ENCODE results near the gene FYN. TPM values are rescaled to one million over a fixed set of nuclear protein-coding genes. Genes with fewer than 3 reads are reported as not detected.

The FYN gene
- total and polyA plus RNA-seq, 2 of the 13 experiments (the other 11 are each of a cell fraction or from before 2014, with no cell fraction given): 15.5 to 24.6 TPM

- in situ Hi-C loops (cut with HindIII; ENCODE audit: extremely low pct_ligation_motif_present, low pct_unique_long_range_greater_than_20kb) (no loop called here), intact Hi-C loops (cut with micrococcal nuclease; ENCODE audit: unreplicated experiment) (no loop called here)
- no peak overlapping the region for H3K4me2 ChIP-seq (ENCODE audit: low read depth, low read length)
- DNase-seq (ENCODE audit: low spot score) (no peak), ATAC-seq (no peak), FAIRE-seq (no peak)
- TF ChIP-seq MAFK (conservative IDR thresholded peaks at IDR 0.05 in 1 of 2, IDR thresholded peaks at IDR 0.05 in 1 of 2; ENCODE audit: low read length in 2 of 2): 0 out of 4 replicates have a peak, but pooled peaks of 1 of the 2 experiments have one; percentile 7
- no peak for TF ChIP-seq ZBTB7A (CRISPR knock-in tag; IDR thresholded peaks at IDR 0.05)
- CTCF ChIA-PET (ENCODE audit: low intra/inter-chr PET ratio, low total read pairs): no interaction called here
- no peaks in the 10 kb centered on the region for H4K20me1 ChIP-seq (ENCODE audit: insufficient read depth, low read length)
- POLR2A ChIA-PET: no interaction called here
- H2AFZ ChIP-seq (ENCODE audit: low read length): no peak overlapping the region
- no peaks in the 10 kb centered on the region for H3K79me2 ChIP-seq (ENCODE audit: insufficient read depth, low read length)
- H3K4me3 ChIP-seq (replicated peaks in 1 of 3; ENCODE audit: insufficient read depth in 1 of 3, low read depth in 2 of 3, low read length in 3 of 3): no peak overlapping the region
- 52% methylated on average over 5 of the region's 5 CpGs for WGBS (ENCODE audit: low lambda C conversion rate)
- peaks cover 56% of the 10 kb centered on the region for H3K4me1 ChIP-seq (ENCODE audit: insufficient read depth, low read length)
- no peaks in the 10 kb centered on the region for H3K9me3 ChIP-seq (ENCODE audit: low read length)
- H3K27ac ChIP-seq (ENCODE audit: extremely low read length, insufficient read depth, low read length): no peak overlapping the region
- no peak overlapping the region for H3K9ac ChIP-seq (ENCODE audit: insufficient read depth, low read depth, low read length)
- no peaks in the 10 kb centered on the region; a peak in 1 of 5 replicates for H3K27me3 ChIP-seq (ENCODE audit: control insufficient read depth in 1 of 2, insufficient read depth in 2 of 2, low read length in 2 of 2)
- no TSS peak for BruUV-seq (replicated peaks)
- H3K36me3 ChIP-seq (replicated peaks in 1 of 2; ENCODE audit: control insufficient read depth in 1 of 2, insufficient read depth in 2 of 2, low read length in 2 of 2): no peaks in the 10 kb centered on the region
Measured at GRCh38 chr6:111617149-111617548, 256.1 kb downstream of the FYN start.

- peak overlapping the region; percentile 3 for H2AFZ ChIP-seq (ENCODE audit: low read length)
- TF ChIP-seq CEBPB (IDR thresholded peaks at IDR 0.05; ENCODE audit: borderline replicate concordance, low read depth, low read length) (peak; percentile 80; the same call in 1 of the 2 replicates), USF2 (IDR thresholded peaks at IDR 0.05; ENCODE audit: low read depth, low read length) (no peak), USF2 (CRISPR knock-in tag; IDR thresholded peaks at IDR 0.05; ENCODE audit: borderline replicate concordance) (no peak), ZNF136 (CRISPR knock-in tag; IDR thresholded peaks at IDR 0.05; ENCODE audit: low read depth) (no peak), ARHGAP35 (CRISPR knock-in tag; IDR thresholded peaks at IDR 0.05; ENCODE audit: borderline replicate concordance) (no peak), ZBTB34 (CRISPR knock-in tag; IDR thresholded peaks at IDR 0.05) (no peak), STAT6 (CRISPR knock-in tag; IDR thresholded peaks at IDR 0.05; ENCODE audit: borderline replicate concordance) (no peak)
Measured at GRCh38 chr6:111615916-111616612, 257.2 kb downstream of the FYN start.

More at GRCh38 chr6:111615916-111616612, 257.2 kb downstream of the FYN start:
- ATAC-seq (peak; percentile 37), FAIRE-seq (no peak), DNase-seq (ENCODE audit: low spot score) (peak; percentile 45)
- peaks cover 63% of the 10 kb centered on the region for H3K4me1 ChIP-seq (ENCODE audit: insufficient read depth, low read length)
- ChIA-PET POLR2A (interaction anchor here (0.9 to 1.0 kb wide), 2 partner anchors 132 to 133 kb away, joined by 3 to 4 read pairs; partner anchors contain the start of gene REV3L), CTCF (ENCODE audit: low intra/inter-chr PET ratio, low total read pairs) (no interaction called here)
- no peak overlapping the region for H3K4me3 ChIP-seq (replicated peaks in 1 of 3; ENCODE audit: insufficient read depth in 1 of 3, low read depth in 2 of 3, low read length in 3 of 3)
- no peaks in the 10 kb centered on the region for H4K20me1 ChIP-seq (ENCODE audit: insufficient read depth, low read length)
- no peaks in the 10 kb centered on the region; a peak in 1 of 5 replicates for H3K27me3 ChIP-seq (ENCODE audit: control insufficient read depth in 1 of 2, insufficient read depth in 2 of 2, low read length in 2 of 2)
- no peak overlapping the region for H3K9ac ChIP-seq (ENCODE audit: insufficient read depth, low read depth, low read length)
- in situ Hi-C loops (cut with HindIII; ENCODE audit: extremely low pct_ligation_motif_present, low pct_unique_long_range_greater_than_20kb) (no loop called here), intact Hi-C loops (cut with micrococcal nuclease; ENCODE audit: unreplicated experiment) (no loop called here)
- H3K36me3 ChIP-seq (replicated peaks in 1 of 2; ENCODE audit: control insufficient read depth in 1 of 2, insufficient read depth in 2 of 2, low read length in 2 of 2): no peaks in the 10 kb centered on the region
- no peak overlapping the region for H3K27ac ChIP-seq (ENCODE audit: extremely low read length, insufficient read depth, low read length)
- H3K4me2 ChIP-seq (ENCODE audit: low read depth, low read length): peak overlapping the region; percentile 74
- no peaks in the 10 kb centered on the region for H3K79me2 ChIP-seq (ENCODE audit: insufficient read depth, low read length)
- no TSS peak for BruUV-seq (replicated peaks)
- H3K9me3 ChIP-seq (ENCODE audit: low read length): no peaks in the 10 kb centered on the region
- 44% methylated on average over 11 of the region's 12 CpGs for WGBS (ENCODE audit: low lambda C conversion rate)

Data from HepG2 (cell line).